Stimulated activated CD4-positive, alpha-beta T cell treated with anti-CD3 and anti-CD28 coated beads, Interleukin-12 subunit alpha, Interleukin-12 subunit beta, amount 100 ng/mL, for 24 hours (primary cell): ENCODE data around the gene DOCK1.

Experiments
- DNase-seq, 2 experiments: peaks; one replicate each; pipeline ENCODE4 v3.0.0-alpha.2; 2020; ENCODE audit warnings: low read depth in 2 of 2

The DOCK1 gene

DNA sequence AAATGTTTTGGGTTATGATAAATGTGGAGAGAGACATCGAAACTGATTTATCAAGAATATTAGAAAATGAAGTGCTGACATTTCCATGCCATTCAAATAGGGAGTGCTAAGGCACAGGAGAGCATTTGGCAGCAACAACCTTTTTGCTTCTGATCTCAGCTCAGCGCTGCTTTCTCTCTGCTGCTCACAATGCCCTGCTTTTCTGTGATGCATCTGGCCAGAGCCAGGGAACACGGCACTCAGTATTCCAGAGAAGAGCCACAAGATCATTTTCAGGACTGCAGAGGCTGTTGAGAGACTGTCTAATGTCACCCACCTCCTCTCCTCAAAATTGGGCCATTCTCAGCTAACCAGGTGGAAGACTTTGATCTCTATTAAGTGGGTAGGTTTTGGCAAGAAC, 263.0 kb downstream of the DOCK1 start:
- no peak for DNase-seq

DNA sequence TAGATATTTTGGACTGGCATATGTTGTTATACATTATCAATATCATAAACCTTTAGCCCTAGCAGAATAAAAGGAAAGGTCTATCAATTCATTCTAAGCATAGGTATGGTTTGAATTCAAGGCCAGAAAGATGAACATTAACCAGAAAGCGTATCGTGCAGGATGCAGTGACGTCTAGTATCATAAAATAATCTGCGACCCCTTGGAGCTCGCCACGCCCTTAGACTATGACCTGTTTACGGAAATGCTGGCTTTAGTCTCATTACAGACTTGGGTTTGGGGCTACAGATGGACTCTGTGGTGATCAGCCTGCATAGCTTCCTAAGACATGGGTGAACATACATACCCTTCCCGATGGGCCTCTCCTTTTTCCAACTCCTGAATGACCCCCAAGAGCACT, 269.6 kb downstream of the DOCK1 start:
- no peak for DNase-seq

DNA sequence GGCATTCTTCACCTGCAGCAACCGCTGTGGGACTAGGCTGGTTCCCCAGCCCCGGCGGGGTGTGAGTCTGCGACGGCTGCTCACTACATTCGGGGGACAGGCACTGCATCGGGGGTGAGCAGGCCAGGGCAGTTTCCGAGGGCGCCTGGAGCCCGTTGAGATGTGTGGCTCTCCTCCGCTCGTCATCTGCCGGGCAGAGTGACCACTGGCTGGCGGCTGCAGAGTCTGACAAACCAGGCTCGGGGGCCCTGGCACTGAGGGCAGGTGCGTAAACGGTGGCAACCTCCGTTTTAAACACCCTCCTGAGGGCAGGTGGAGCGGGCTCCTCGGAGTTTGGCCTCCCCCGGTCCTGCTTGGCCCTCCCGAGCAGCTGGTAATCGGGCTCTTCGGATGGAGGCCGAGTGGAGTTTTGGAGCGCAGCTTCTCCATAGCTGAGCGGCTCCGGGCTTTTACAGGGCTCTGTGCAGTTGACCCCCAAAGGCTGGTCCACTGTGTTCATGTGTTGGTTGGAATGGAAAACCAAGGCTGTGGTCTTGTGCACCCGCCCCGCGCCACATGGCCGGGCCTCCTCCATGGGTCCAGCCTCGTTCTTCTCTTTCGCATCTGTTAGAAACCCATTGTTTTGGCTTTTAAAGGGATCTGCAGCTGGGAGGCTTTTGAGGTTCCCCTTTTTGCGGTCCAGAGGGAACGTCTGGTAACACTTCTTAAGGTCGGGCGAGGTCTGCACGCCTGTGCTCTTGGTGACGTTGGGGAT, 270.3 kb downstream of the DOCK1 start:
- DNase-seq, result no peak

DNA sequence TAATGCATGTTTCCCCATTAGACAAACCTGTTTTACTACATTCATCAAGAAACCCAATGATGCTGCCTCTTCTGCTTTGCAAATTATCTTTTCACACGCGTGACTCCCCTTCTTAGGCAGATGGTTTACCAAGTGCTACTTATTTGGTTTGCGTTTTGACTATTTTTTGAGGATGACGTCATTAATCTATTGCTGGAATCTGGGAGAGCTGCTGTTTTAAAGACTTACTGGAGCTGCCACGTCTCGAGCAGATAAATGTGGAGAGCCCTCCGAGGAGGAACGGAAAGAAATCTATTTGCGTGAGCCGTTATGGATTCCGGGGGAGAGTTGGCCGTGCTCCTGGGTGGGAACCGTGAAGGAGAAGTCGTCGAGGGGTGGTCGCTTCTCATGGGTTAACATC, 271.4 kb downstream of the DOCK1 start:
- no peak for DNase-seq

DNA sequence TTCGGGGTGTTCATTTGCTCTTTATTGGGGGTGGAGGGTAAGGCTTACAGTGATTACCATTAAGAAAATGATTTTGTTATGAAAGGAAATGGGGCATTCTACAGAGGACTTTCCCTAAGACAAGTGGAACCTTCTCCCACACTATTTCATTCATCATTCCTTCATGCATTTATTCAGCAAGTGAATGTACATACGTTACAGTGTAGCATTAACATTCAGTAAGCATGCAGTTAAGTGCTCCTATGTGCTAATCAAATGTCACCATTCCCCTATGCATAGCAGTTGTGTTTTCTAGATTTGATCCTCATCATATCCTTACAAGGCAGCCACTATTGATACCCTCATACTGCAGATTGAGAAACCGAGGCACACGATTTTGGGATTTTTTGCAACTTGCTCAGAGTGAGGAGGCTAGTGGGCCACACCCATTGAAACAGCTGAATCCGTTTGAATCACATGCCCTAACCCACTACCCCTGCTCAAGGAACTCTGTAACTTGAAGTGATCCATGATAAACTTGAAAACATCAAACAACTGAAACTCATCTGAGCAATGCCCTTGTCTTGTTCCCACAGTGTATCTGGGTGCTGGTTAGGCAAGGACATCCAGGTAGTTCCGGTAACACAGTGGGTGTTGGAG, 274.5 kb downstream of the DOCK1 start:
- DNase-seq, result no peak

DNA sequence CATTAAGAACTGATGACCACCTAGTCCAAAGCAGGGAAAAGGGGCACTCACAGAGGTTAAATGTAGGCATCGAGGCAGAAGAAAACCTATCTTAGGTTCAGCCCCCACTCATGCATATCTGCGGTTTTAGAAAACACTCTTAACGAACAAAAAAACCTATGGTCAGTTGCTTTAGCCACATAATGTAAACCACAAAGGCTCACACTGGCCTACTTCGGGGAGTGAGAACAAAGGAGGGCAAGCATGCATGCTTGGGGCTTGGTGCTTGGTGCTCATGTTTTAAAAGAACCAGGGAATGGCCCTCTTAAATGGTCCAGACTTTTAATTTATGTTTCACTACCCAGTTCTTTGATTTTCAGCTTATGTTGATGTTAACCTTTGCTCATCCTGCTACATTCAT, 276.9 kb downstream of the DOCK1 start:
- no peak for DNase-seq

DNA sequence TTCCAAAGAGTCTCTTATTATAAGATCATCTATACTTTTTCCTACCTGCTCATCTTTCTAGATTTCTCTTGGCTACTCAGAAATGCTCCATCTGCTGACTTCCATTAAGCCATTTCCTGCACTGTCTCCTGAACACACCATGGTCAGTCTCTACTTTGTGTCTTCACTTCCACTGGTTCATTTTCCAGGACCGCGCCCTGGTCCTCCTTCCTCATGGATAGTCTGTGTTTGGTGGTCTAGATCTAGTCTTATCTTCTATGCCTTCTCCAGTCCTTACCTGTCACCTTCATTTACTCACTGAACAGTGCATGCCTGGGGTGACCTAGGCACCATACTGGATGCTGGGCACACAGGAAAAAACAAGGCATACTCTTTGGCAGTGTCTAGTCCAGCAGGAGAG, 279.4 kb downstream of the DOCK1 start:
- no peak for DNase-seq

DNA sequence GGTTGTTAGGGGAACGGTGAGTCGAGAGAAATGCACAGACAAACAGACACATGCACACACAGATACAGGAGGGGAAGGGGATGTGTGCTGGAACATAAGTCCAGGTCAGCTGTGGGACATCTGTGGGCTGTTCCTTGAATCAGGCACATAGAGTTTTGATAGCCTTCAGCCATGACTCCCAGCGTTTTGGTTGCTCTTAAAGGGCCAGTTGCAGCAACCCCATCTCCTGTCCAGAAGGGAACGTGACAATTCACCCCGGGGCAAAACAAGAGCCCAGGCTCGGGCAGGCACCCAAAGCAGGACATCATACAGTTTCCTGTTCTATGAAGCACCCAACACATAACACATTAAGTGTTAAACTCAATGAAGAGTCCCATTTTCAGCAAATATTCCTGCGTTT, 281.6 kb downstream of the DOCK1 start:
- DNase-seq, result no peak

DNA sequence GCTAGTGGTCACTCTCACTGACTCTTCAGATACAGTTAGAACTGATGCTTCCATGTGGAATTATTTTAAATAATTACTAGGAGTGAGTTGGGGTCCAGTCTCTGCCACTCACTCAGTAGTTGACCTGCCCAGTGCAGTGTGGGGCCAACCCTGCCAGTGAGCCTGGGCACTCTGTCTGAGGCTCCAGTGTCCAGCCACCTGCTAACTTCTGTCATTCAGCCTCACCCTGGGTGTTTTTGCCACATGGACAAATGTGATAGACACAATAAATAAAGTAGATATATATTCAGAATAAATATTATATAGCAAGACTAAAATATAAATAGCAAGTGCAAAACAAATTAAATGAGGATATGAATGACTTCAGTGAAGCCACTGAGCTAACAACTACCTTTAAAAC, 284.0 kb downstream of the DOCK1 start:
- no peak for DNase-seq

DNA sequence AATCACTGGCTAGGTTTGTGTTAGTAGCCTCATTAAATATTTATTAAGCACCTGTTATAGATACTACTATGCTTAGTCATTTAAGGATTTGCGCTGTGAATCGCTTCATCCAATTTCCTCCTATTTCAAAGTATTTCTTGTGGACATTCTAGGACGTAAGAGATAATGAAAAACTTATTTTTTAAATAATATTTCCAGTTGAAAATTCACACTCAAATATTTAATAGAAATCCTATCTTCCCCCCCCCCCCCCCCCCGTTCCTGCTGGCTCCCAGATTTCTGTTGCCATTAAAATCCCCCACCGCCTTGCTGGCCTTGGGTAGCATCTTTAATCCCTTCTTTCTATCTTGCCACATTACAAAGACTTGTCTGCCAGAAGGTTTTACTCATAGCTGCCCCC, 285.2 kb downstream of the DOCK1 start:
- no peak for DNase-seq

DNA sequence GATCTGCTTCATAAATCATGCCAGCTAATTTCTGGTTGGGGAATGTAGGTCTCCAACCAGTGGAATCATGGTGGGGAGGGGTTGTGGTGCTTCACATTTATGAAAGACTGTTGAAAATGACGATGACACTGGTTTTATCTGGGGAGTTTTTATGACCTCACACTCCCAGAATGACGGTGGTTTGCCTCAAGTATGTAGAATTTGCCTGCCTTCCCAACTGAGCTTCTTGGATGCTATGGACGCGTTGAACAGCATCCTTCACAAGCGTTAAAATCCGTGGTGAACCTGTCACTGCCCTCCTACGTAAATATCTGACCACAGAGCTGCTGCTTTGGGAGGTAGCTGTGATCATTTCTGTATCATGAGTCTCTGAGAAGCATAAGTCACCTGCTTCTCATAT, 287.9 kb downstream of the DOCK1 start:
- DNase-seq, result no peak

DNA sequence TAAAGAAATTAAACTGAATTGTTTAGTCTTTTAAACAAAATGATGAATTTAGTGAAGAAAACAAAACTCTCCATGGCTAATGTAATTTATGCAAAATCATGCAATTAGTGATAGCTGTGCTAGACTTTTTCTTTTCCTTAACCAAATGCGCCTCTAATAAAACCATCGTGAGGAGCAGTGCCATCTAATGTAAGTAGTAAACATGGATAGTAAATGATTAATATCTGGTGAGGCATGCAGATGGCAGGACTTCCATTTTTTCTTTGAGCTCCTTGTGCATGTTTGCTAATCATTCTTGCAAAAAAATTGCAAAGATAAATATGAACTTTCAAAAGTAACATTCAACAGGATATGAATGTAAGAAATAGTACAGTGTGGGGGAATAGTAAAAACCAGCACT, 288.9 kb downstream of the DOCK1 start:
- DNase-seq, result no peak

DNA sequence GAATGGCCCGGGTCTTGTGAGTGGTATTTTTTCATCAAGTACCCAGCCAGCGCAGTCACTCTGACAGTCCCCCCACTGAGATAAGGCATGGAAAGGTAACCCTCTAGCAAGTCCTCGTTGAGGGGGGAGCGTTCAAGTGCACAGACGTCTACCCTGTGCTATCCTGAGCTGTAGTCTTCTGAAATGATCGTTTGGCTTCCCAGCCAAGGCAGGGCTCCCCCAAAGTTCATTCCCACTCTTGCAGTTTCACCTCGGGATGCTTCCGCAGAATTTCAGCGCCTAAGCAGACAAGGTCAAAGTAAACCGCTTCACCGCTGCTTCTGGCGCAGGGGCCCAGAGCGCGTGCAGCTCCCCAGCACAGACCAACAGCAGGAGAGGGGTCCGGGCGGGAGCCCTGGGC, 289.4 kb downstream of the DOCK1 start:
- no peak for DNase-seq

DNA sequence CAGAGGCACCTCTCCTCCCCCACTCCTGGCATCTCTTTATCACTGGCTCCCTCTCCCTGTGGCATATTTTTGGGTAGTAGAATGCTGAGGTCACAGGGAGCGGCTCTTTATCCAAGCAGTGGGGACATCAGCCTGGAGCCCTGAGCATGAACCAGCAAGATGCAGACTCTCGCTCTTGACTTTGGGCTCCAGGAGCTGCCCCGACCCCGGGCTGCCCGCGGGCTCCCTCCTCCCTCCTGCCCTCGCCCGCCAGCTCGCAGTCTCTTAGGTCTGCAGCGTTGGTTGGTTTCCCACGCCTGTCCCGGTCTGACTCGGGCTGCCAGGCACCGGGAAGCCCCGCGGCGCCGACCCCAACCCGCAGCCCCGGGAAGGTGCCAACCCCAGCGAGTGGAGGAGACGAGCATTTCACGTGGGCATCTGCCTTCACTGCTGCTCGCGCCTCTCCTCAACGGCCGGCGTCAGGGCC, 289.8 kb downstream of the DOCK1 start:
- no peak for DNase-seq

DNA sequence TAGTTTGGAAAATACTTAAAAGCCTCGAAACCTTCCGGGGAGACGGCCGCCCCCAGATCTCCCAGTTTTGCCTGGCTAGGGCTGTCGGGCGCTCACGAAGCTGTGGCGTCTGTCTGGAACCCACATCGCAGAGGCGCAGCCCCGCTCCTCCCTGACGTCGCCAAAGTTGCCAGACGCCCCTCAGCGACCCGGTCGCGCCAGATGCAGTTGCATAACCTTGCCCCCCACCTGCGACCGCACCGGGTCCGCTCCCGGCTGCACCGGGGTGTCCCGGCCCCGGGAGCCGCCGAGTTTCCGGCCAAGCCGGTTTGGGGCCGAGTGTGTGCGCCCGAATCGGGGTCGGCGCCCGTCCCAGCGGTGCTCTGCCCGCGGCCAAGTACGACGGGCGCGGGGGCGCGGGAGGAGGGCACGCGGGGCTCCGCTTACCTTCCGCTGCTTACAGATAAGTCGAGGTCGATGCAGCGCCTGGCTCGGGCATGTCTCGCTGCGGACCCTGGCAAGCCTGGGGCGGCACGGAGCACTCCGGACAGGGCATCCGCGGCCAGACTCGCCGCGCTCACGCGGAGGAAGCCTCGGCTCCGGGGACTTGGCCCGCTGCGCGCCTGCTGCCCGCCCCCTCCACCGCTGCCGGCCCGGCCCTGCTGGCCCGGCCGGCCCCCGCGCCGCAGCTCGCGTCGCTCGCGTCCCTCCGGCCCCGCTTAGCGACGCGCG, 290.5 kb downstream of the DOCK1 start:
- DNase-seq, result no peak

DNA sequence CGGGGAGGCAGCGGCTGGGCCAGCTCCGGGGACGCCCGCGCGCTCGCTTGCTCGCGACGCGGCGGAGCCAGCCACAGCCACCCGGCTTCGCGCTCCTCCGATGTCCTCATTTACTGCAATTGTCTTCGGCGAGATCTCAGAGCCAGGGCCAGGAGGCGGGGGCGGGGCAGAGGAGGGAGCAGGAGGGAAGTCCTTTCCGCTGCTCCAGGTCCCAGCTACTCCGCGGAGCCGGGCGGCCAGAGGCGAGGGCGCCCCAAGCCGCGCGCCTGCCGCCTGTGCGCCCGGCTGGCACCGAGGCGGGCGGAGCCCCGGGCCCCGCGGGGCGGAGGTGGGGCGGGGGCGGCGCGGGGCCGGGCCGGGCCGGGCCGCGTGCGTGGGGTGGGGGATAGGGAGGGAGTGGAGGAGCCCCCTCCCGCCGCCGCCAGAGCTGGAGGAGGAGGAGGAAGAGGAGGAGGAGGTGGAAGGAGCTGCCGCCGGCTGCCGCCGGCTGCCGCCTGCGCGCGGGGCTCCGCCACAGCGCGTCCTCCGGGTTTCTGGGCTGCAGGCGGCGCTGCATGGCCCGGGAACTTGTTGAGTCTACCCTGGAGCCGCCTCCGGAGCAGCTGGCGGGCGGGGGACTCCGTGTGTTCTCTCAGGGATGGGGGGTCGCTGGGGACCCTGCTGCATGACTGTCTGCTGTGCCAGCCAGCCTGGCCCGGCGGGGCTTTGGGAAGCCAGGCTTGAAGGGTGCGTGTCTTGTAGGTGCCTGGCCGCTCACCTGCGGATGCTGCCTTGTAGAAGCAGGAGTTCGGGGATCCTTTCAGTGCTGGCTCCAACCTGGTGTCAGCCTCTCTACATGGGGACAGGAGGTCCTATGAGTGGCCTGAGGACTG, 291.3 kb downstream of the DOCK1 start, which contains the start of gene INSYN2A:
Gene INSYN2A (minus strand): TSS at position 310 of the 872 bp plus-strand sequence. CDS start 20,196 bp downstream, outside the sequence.
- no peak for DNase-seq

DNA sequence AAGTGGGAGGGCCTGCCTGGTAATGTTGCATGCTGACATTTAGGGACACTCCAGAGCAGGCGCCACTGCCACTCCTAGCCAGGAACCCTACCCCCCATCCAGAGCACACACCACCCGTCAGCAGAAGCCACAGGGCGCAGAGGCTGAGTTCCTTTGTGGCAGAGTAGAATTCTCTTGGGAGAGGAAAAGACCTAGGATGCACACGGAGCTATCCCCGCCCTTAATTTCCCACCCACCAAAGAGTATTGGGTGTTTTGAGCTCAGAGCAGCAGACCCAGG, 291.9 kb downstream of the DOCK1 start:
- DNase-seq, result no peak

DNA sequence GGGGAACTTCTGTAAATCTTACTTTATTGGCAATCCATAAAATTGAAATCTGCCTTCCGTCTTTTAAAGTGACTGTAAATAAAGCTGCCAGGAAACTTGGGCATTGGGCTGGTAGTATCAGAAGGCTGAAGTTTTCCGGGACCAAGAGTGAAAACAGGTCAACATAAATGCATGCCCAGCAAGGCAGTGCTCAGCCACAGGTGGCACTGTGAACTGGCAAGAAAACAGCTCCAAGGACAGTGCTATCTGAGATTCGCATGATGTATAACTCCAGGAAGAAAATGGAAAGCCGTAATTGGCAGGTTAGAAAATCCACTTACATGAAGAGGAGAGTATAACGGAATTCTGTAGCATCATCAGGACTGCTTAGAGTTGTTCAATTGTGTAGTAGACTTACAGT, 293.1 kb downstream of the DOCK1 start:
- no peak for DNase-seq

DNA sequence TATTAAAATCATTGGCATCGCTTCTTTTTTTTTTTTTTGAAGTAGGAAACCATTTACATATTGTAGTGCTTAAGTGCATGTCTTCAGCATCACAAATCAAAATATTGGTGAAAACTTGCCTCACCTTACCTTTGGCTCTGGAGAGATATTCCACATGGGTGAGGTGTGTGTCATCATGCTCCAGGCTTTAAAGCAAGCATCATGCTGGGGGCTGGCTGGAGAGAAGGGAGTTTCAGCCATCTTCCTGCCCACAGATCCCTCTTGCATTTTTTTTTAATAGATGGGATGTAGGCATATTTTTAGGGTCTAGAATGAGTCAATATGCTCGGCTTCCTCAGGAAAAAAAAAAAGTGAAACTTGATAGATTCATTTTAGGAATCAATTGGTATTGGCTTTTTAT, 293.5 kb downstream of the DOCK1 start:
- no peak for DNase-seq

DNA sequence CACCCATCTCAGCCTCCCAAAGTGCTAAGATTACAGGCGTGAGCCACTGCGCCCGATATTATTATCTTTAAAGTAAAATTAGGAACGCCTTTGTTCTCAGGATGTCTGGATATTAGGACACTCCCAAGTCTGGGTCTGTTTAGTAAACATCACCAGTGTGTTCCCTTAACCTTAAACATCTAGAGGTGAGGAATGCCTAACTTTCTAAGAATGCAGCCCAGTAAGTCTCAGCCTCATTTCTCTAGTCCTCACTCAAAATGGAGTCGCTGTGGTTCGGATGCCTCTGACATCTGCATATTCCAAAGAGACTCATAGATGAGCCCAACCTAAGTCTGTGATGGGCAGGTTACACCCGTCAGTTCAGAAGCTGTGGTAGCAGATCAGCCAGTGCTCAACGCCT, 295.4 kb downstream of the DOCK1 start:
- DNase-seq, result no peak

DNA sequence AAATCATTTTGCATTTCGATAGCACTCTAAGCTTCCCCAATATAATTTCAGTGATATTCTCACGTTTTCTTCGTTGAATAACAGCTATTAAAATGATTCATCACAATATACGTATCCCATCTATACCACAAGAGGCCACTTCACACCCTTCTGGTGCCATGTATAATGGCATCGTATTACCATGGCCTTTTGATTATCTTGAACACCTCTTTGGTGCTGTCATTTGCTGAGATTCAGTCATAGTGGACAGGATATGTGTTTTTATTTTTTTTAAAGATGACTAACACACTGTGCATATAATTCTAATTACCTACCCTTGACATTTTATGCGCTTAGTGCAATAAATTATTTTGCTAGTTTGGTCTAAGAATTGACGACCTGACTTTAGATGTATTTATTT, 297.8 kb downstream of the DOCK1 start:
- DNase-seq, result no peak

DNA sequence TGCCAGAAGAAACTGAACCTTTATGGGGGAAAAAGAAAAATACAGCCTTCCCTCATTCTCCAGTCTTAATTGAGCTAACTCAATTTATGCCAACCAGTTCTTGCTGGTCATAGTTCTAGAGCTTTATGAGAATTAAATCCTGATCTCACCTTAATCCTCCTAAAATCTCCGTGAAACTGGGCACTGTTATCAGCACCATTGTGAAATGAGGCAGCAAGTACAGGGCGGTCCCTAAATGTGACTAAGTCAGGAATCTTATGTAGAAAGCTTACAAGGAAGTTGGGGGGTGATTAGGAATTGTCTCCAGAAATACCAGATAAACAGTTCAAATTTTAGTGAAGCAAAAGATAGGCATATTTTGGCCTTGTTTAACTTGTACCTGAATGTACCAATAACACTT, 301.9 kb downstream of the DOCK1 start:
- no peak for DNase-seq
